A673 (cell line): ENCODE results near the gene HS3ST5. TPM values are rescaled to one million over a fixed set of nuclear protein-coding genes. Genes with fewer than 3 reads are reported as not detected.

ENCODE experiments used
- BruUV-seq: library from RNA; stranded (reverse); fragments of 400-500 nt; replicated peaks from 2 replicates; lab custom pipeline; 2021; lab: Mats Ljungman, UMichigan
- CTCF ChIA-PET: fragments of 300-600 bp; sonication (Branson Sonifier 250); formaldehyde crosslinking; loops from one replicate; lab custom pipeline; 2022; ENCODE audit warnings: antibody characterized with exemption; lab: Charles Lee
- POLR2A ChIA-PET: fragments of 300-600 bp; sonication (Branson Sonifier 250); formaldehyde crosslinking; loops from one replicate; lab custom pipeline; 2022; ENCODE audit warnings: antibody characterized with exemption; ENCODE audit not compliant: low non-redundant PET; lab: Charles Lee
- DNase-seq: peaks from one replicate; pipeline ENCODE4 v3.0.0-alpha.2; 2015; ENCODE audit warnings: low spot score
- H3K27ac ChIP-seq: fragments of 200-600 bp; sonication (generic); 2 replicates; pipeline ENCODE4 v1.5.1; 2016; ENCODE audit warnings: mixed run types, low read depth, mild to moderate bottlenecking, mixed read lengths, antibody characterized with exemption, low read length; ENCODE audit not compliant: poor library complexity, severe bottlenecking
- H3K27me3 ChIP-seq: fragments of 200-600 bp; sonication (generic); replicated peaks from 2 replicates; pipeline ENCODE4 v1.6.1; 2017; ENCODE audit warnings: mixed run types, low read depth, mild to moderate bottlenecking, mixed read lengths, antibody characterized with exemption, low read length; ENCODE audit not compliant: insufficient read depth, poor library complexity
- H3K36me3 ChIP-seq: fragments of 200-600 bp; sonication (generic); 2 replicates; pipeline ENCODE4 v1.6.1; 2016; ENCODE audit warnings: mixed run types, mild to moderate bottlenecking, mixed read lengths, antibody characterized with exemption, low read length; ENCODE audit not compliant: insufficient read depth, poor library complexity, severe bottlenecking
- H3K4me1 ChIP-seq: fragments of 200-600 bp; sonication (generic); 2 replicates; pipeline ENCODE4 v1.6.1; 2017; ENCODE audit warnings: mixed run types, mild to moderate bottlenecking, mixed read lengths, antibody characterized with exemption, low read length; ENCODE audit not compliant: insufficient read depth, poor library complexity, severe bottlenecking
- H3K4me3 ChIP-seq: fragments of 200-600 bp; sonication (generic); 2 replicates; pipeline ENCODE4 v1.5.1; 2016; ENCODE audit warnings: low read depth, mixed run types, mild to moderate bottlenecking, mixed read lengths, low read length; ENCODE audit not compliant: poor library complexity, severe bottlenecking
- H3K9me3 ChIP-seq: fragments of 200-600 bp; sonication (generic); 2 replicates; pipeline ENCODE4 v1.6.1; 2016; ENCODE audit warnings: mixed run types, low read depth, mild to moderate bottlenecking, mixed read lengths, antibody characterized with exemption, low read length; ENCODE audit not compliant: poor library complexity, severe bottlenecking
- CTCF ChIP-seq: fragments of 300-800, 200-600 bp; sonication (generic); conservative IDR thresholded peaks from 2 replicates; pipeline ENCODE4 v1.5.1; 2017; ENCODE audit warnings: low read depth, mild to moderate bottlenecking, antibody characterized with exemption, low read length, moderate library complexity, mixed read lengths
- EZH2 ChIP-seq: fragments of 200-600 bp; sonication (generic); IDR thresholded peaks from 2 replicates; pipeline ENCODE4 v1.6.1; 2017; ENCODE audit warnings: borderline replicate concordance, low read depth, mild to moderate bottlenecking, mixed read lengths, antibody characterized with exemption, low read length; ENCODE audit not compliant: poor library complexity, severe bottlenecking
- intact Hi-C: fragments of 100-400 bp; cut with micrococcal nuclease; formaldehyde crosslinking; loops from one replicate; pipeline ENCODE4 v1.10.0; 2022; ENCODE audit not compliant: unreplicated experiment
- total RNA-seq: library from RNA; stranded (reverse); gene quantifications from 2 replicates; pipeline ENCODE4 v1.2.3, GENCODE V29; 2021

HS3ST5 gene
- total RNA-seq, 1 experiment from 2014 or later, result not detected

GRCh38 chr6:114061741-114062140, 281.1 kb downstream of the HS3ST5 start:
- intact Hi-C loops, result no loop called here
- H3K27ac ChIP-seq, result no peak overlapping the region
- H3K4me1 ChIP-seq, result no peaks in the 10 kb centered on the region
- H3K27me3 ChIP-seq, result peaks cover 3% of the 10 kb centered on the region
- no peak overlapping the region for H3K4me3 ChIP-seq
- ChIA-PET CTCF (no interaction called here), POLR2A (no interaction called here)
- H3K9me3 ChIP-seq, result no peaks in the 10 kb centered on the region
- TF ChIP-seq CTCF (no peak), EZH2 (no peak)
- BruUV-seq, result no TSS peak
- H3K36me3 ChIP-seq, result no peaks in the 10 kb centered on the region
- DNase-seq, result no peak

GRCh38 chr6:114061116-114061515, 281.7 kb downstream of the HS3ST5 start:
- peaks cover 3% of the 10 kb centered on the region for H3K27me3 ChIP-seq
- intact Hi-C loops, result no loop called here
- no TSS peak for BruUV-seq
- ChIA-PET POLR2A (no interaction called here), CTCF (no interaction called here)
- no peak for DNase-seq
- H3K36me3 ChIP-seq, result no peaks in the 10 kb centered on the region
- no peak overlapping the region for H3K4me3 ChIP-seq
- no peak overlapping the region for H3K27ac ChIP-seq
- TF ChIP-seq EZH2 (no peak), CTCF (no peak)
- H3K4me1 ChIP-seq, result no peaks in the 10 kb centered on the region
- no peaks in the 10 kb centered on the region for H3K9me3 ChIP-seq

GRCh38 chr6:114058435-114058834, 284.4 kb downstream of the HS3ST5 start:
- Histone ChIP-seq H3K4me3 (no peak overlapping the region), H3K27ac (no peak overlapping the region), H3K27me3 (peaks cover 5% of the 10 kb centered on the region), H3K36me3 (no peaks in the 10 kb centered on the region), H3K9me3 (no peaks in the 10 kb centered on the region), H3K4me1 (no peaks in the 10 kb centered on the region)
- BruUV-seq, result no TSS peak
- TF ChIP-seq CTCF (no peak), EZH2 (no peak)
- no peak for DNase-seq
- intact Hi-C loops, result no loop called here
- ChIA-PET CTCF (no interaction called here), POLR2A (no interaction called here)
